Measurements from ENCODE around the gene LPA.

GRCh38 chr6:160505970-160506369, 158.1 kb downstream of the LPA start:
- TF ChIP-seq POLR2A (IDR thresholded peaks at IDR 0.05; ENCODE audit: low read depth, low read length) (no peak), TAF1 (IDR thresholded peaks at IDR 0.05; ENCODE audit: borderline replicate concordance, low read depth, low read length) (no peak), POLR2AphosphoS5 (IDR thresholded peaks at IDR 0.05; ENCODE audit: low read depth, low read length) (no peak)

Data from GM12892 (cell line).